Hepatocyte (in vitro differentiated cells): ENCODE data around the gene DRD5.

Experiments
- CTCF ChIP-seq: fragments of 200-600 bp; sonication (generic); IDR thresholded peaks from 2 replicates; pipeline ENCODE4 v1.5.1; 2016; ENCODE audit warnings: antibody characterized with exemption, mild to moderate bottlenecking; ENCODE audit not compliant: poor library complexity
- EZH2 ChIP-seq: fragments of 200-600 bp; sonication (generic); IDR thresholded peaks from 2 replicates; pipeline ENCODE4 v1.6.1; 2016; ENCODE audit warnings: antibody characterized with exemption, mild to moderate bottlenecking, borderline replicate concordance

DNA sequence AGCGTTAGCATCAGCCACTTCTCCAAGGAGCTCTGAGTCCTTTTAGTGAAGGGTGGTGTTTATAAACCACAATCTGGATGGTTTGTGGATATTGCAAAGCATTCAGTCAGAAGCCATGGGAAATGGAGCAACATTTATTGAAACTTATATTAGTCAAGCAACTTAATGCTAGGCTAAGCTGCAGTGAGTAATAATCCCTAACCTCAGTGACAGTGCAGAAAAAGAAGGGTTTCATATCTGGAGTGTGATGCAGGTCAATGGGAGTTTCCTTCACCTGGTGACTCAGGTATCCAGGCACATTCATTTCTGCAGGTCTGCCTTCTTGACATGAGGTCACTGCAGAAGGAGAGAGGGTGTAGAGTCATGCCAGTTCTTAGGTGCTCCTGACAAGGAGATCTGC lies 10.4 kb upstream of the DRD5 start:
- TF ChIP-seq CTCF (no peak), EZH2 (no peak)
